B cell (primary cell): ENCODE measurements around the gene AKT1. TPM values are rescaled to one million over a fixed set of nuclear protein-coding genes. Genes with fewer than 3 reads are reported as not detected.

Experiments used
- ATAC-seq: fragments of 200-7000 bp; cut with Tn5 transposase; one replicate; pipeline ENCODE4 v1.10.0; 2021; ENCODE audit warnings: low read depth, mild to moderate bottlenecking, moderate number of reproducible peaks, moderate library complexity
- CTCF ChIA-PET: fragments of 350-600 bp; sonication (Branson Sonifier 250); formaldehyde crosslinking; loops from one replicate; lab custom pipeline; 2021; ENCODE audit warnings: antibody characterized with exemption, inconsistent platforms; lab: Charles Lee
- POLR2A ChIA-PET: fragments of 350-600 bp; sonication (Branson Sonifier 250); formaldehyde crosslinking; loops from one replicate; lab custom pipeline; 2021; ENCODE audit warnings: antibody characterized with exemption; lab: Charles Lee
- DNase-seq: peaks from one replicate; pipeline ENCODE4 v3.0.0; 2013
- H2AFZ ChIP-seq: 2 replicates; pipeline ENCODE4 v1.6.1; 2012; ENCODE audit warnings: mild to moderate bottlenecking, low read depth, low read length; ENCODE audit not compliant: insufficient read depth, poor library complexity, severe bottlenecking
- H3K27ac ChIP-seq, 2 donors: 1 replicate in 1 of 2; 2 replicates in 1 of 2; pipeline ENCODE4 v1.5.1; 2012 to 2013; ENCODE audit warnings: low read length in 2 of 2, mild to moderate bottlenecking in 2 of 2, moderate library complexity in 1 of 2
- H3K27me3 ChIP-seq, 4 experiments: fragments of 200-600 bp in 1 of 4; sonication (generic) in 1 of 4; replicated peaks in 1 of 4; 1 replicate in 2 of 4; 2 replicates in 2 of 4; pipeline versions ENCODE4 v1.6.1 to v1.7.0; 2013 to 2016; ENCODE audit warnings: low read length in 3 of 4, mild to moderate bottlenecking in 2 of 4, mixed read lengths in 1 of 4, moderate library complexity in 1 of 4; ENCODE audit not compliant: insufficient read depth in 4 of 4, control insufficient read depth in 3 of 4; ENCODE audit errors: control extremely low read depth in 1 of 4
- H3K36me3 ChIP-seq, 2 experiments: replicated peaks in 1 of 2; 1 replicate in 1 of 2; 2 replicates in 1 of 2; pipeline versions ENCODE4 v1.6.1 to v1.7.1; 2013; ENCODE audit warnings: low read length in 1 of 2; ENCODE audit not compliant: insufficient read depth in 2 of 2, control insufficient read depth in 1 of 2; ENCODE audit errors: control extremely low read depth in 1 of 2, extremely low read depth in 1 of 2
- H3K4me1 ChIP-seq, 2 donors: fragments of 200-600 bp in 1 of 2; sonication (generic) in 1 of 2; 1 replicate in 1 of 2; 2 replicates in 1 of 2; pipeline versions ENCODE4 v1.5.1 to v1.6.1; 2013 to 2017; ENCODE audit warnings: low read length in 2 of 2; ENCODE audit not compliant: control insufficient read depth in 2 of 2, insufficient read depth in 2 of 2
- H3K4me2 ChIP-seq: replicated peaks from 2 replicates; pipeline ENCODE3; 2012; ENCODE audit warnings: mild to moderate bottlenecking, low read depth, low read length; ENCODE audit not compliant: poor library complexity, severe bottlenecking
- H3K4me3 ChIP-seq, 5 experiments: fragments of 200-600 bp in 1 of 5; sonication (generic) in 1 of 5; 1 replicate in 3 of 5; 2 replicates in 2 of 5; pipeline versions ENCODE4 v1.5.1 to v1.7.0; 2011 to 2016; ENCODE audit warnings: low read length in 4 of 5, mild to moderate bottlenecking in 4 of 5, low read depth in 2 of 5, control low read depth in 1 of 5, moderate library complexity in 1 of 5; ENCODE audit not compliant: insufficient read depth in 1 of 5; ENCODE audit errors: control extremely low read depth in 1 of 5, extremely low read depth in 1 of 5
- H3K79me2 ChIP-seq: fragments of 200-600 bp; sonication (generic); one replicate; pipeline ENCODE4 v1.6.0; 2016; ENCODE audit warnings: low read length; ENCODE audit not compliant: control insufficient read depth, insufficient read depth
- H3K9ac ChIP-seq: fragments of 200-600 bp; sonication (generic); 2 replicates; pipeline ENCODE4 v1.6.1; 2017; ENCODE audit warnings: mild to moderate bottlenecking, low read length, moderate library complexity
- H3K9me3 ChIP-seq, 3 donors: one replicate each; pipeline versions ENCODE4 v1.6.1 to v1.7.1; 2013; ENCODE audit warnings: low read length in 2 of 3; ENCODE audit not compliant: control insufficient read depth in 2 of 3, insufficient read depth in 1 of 3; ENCODE audit errors: control extremely low read depth in 1 of 3
- H4K20me1 ChIP-seq: 2 replicates; pipeline ENCODE4 v1.6.0; 2012; ENCODE audit warnings: mild to moderate bottlenecking, low read length; ENCODE audit not compliant: insufficient read depth, control insufficient read depth, poor library complexity, severe bottlenecking
- H3K27ac Mint-ChIP-seq: one replicate; pipeline ENCODE4 v1.8.0; 2021; ENCODE audit warnings: mixed read lengths
- H3K27me3 Mint-ChIP-seq: one replicate; pipeline ENCODE4 v1.8.0; 2021; ENCODE audit warnings: mixed read lengths
- H3K4me1 Mint-ChIP-seq: one replicate; pipeline ENCODE4 v1.8.0; 2021; ENCODE audit warnings: mixed read lengths
- H3K4me3 Mint-ChIP-seq: one replicate; pipeline ENCODE4 v1.8.0; 2021; ENCODE audit warnings: mixed read lengths
- H3K9me3 Mint-ChIP-seq: one replicate; pipeline ENCODE4 v1.8.0; 2022; ENCODE audit warnings: mixed read lengths; ENCODE audit not compliant: insufficient read depth
- EZH2 ChIP-seq: IDR thresholded peaks from 2 replicates; pipeline ENCODE4 v1.6.1; 2012; ENCODE audit warnings: borderline replicate concordance, low read depth, mild to moderate bottlenecking, moderate library complexity, low read length; ENCODE audit not compliant: insufficient read depth, poor library complexity, severe bottlenecking
- WGBS: methylation state at CpG from one replicate; pipeline ENCODE4 v1.1.5; 2013; ENCODE audit warnings: missing lambda C conversion rate; ENCODE audit not compliant: insufficient coverage; 5-methylcytosine and 5-hydroxymethylcytosine counted together
- intact Hi-C: fragments of 100-400 bp; cut with micrococcal nuclease; formaldehyde crosslinking; loops from one replicate; pipeline ENCODE4 v1.10.0; 2022
- polyA plus RNA-seq: library from polyadenylated mRNA; depleted of rRNA; stranded (reverse); fragments of >200 nt; gene quantifications from 2 replicates; pipeline ENCODE4 v1.2.3, GENCODE V29; 2012
- total RNA-seq, 2 donors: library from RNA; stranded (reverse); fragments of 120-200 nt in 1 of 2; gene quantifications; 1 replicate in 1 of 2; 2 replicates in 1 of 2; pipeline versions ENCODE4 v1.2.3 to v1.2.4, GENCODE V29; 2013 to 2022
- TF ChIP-seq, protein P1 (sequence below): fragments of 200-600 bp; IDR thresholded peaks from one replicate; pipeline ENCODE4 v1.8.0; 2022; ENCODE audit warnings: antibody characterized with exemption, mild to moderate bottlenecking

AKT1 gene
- total and polyA plus RNA-seq, 2 donors (not counting 1 experiment from before 2014, with no cell fraction given): 71.1 to 90.1 TPM

GRCh38 chr14:104766863-104767633, 28.5 kb downstream of the AKT1 start:
- no peak overlapping the region for H3K9ac ChIP-seq
- no peaks in the 10 kb centered on the region for H4K20me1 ChIP-seq
- CTCF ChIA-PET: interaction anchor here (0.7 to 6.1 kb wide), 4 partner anchors 10 to 109 kb away, joined by 3 to 89 read pairs (median 3); partner anchors contain the start of gene SIVA1
- peaks cover 0 to 12% of the 10 kb centered on the region in 2 experiments for H3K36me3 ChIP-seq
- H2AFZ ChIP-seq: no peak overlapping the region
- intact Hi-C loops: no loop called here
- H3K4me1 ChIP-seq: peaks cover 0 to 8% of the 10 kb centered on the region in 2 donors
- H3K9me3 Mint-ChIP-seq: no peaks in the 10 kb centered on the region
- WGBS: 87% methylated on average over 12 of the region's 15 CpGs
- H3K27me3 ChIP-seq: no peaks in the 10 kb centered on the region
- no peak overlapping the region for H3K27ac ChIP-seq
- DNase-seq (no peak), ATAC-seq (no peak)
- no peaks in the 10 kb centered on the region for H3K79me2 ChIP-seq
- H3K4me2 ChIP-seq: no peak overlapping the region
- no peak overlapping the region for H3K4me3 ChIP-seq
- TF ChIP-seq, protein P1, sequence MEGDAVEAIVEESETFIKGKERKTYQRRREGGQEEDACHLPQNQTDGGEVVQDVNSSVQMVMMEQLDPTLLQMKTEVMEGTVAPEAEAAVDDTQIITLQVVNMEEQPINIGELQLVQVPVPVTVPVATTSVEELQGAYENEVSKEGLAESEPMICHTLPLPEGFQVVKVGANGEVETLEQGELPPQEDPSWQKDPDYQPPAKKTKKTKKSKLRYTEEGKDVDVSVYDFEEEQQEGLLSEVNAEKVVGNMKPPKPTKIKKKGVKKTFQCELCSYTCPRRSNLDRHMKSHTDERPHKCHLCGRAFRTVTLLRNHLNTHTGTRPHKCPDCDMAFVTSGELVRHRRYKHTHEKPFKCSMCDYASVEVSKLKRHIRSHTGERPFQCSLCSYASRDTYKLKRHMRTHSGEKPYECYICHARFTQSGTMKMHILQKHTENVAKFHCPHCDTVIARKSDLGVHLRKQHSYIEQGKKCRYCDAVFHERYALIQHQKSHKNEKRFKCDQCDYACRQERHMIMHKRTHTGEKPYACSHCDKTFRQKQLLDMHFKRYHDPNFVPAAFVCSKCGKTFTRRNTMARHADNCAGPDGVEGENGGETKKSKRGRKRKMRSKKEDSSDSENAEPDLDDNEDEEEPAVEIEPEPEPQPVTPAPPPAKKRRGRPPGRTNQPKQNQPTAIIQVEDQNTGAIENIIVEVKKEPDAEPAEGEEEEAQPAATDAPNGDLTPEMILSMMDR: no peak
- no peak for TF ChIP-seq EZH2
- POLR2A ChIA-PET: no interaction called here
- peaks cover 0 to 14% (median 3%) of the 10 kb centered on the region in 3 donors for H3K9me3 ChIP-seq
- H3K27me3 Mint-ChIP-seq: no peaks in the 10 kb centered on the region
- H3K27ac Mint-ChIP-seq: no peak overlapping the region
- peaks cover 8% of the 10 kb centered on the region for H3K4me1 Mint-ChIP-seq
- no peak overlapping the region for H3K4me3 Mint-ChIP-seq

- H3K9me3 Mint-ChIP-seq: no peaks in the 10 kb centered on the region
- no peak overlapping the region for H2AFZ ChIP-seq
- H3K27ac ChIP-seq: no peak overlapping the region
- H3K36me3 ChIP-seq: peaks cover 0 to 6% of the 10 kb centered on the region in 2 experiments
- ATAC-seq (no peak), DNase-seq (no peak)
- POLR2A ChIA-PET: no interaction called here
- H3K9me3 ChIP-seq: peaks cover 0 to 9% (median 3%) of the 10 kb centered on the region in 3 donors
- CTCF ChIA-PET: interaction anchor here (0.8 to 6.1 kb wide), 5 partner anchors 10 to 321 kb away, joined by 3 to 89 read pairs (median 3); partner anchors contain the start of gene SIVA1
- H3K4me3 Mint-ChIP-seq: no peak overlapping the region
- H3K27ac Mint-ChIP-seq: no peak overlapping the region
- H3K9ac ChIP-seq: no peak overlapping the region
- H3K4me1 ChIP-seq: peaks cover 0 to 8% of the 10 kb centered on the region in 2 donors
- H3K4me3 ChIP-seq: no peak overlapping the region
- no peaks in the 10 kb centered on the region for H3K27me3 ChIP-seq
- intact Hi-C loops: no loop called here
- 100% methylated on average over 1 of the region's 4 CpGs for WGBS
- H3K4me2 ChIP-seq: no peak overlapping the region
- H3K27me3 Mint-ChIP-seq: no peaks in the 10 kb centered on the region
- peaks cover 8% of the 10 kb centered on the region for H3K4me1 Mint-ChIP-seq
- no peak for TF ChIP-seq EZH2
- TF ChIP-seq, protein P1: no peak
- H3K79me2 ChIP-seq: no peaks in the 10 kb centered on the region
- peaks cover under 1% of the 10 kb centered on the region for H4K20me1 ChIP-seq
Measured at GRCh38 chr14:104766256-104766862, 29.2 kb downstream of the AKT1 start.
